BE2C (cell line): Measurements from ENCODE around the gene MRTFA.

ENCODE experiments used
- DNase-seq: peaks from one replicate; pipeline ENCODE4 v3.0.0-alpha.2; 2020
- H3K27me3 ChIP-seq: fragments of 250-450 bp; sonication (Bioruptor Pico); 2 replicates; pipeline ENCODE4 v1.5.1; 2020; ENCODE audit warnings: mild to moderate bottlenecking
- H3K36me3 ChIP-seq: fragments of 250-450 bp; sonication (Bioruptor Pico); 2 replicates; pipeline ENCODE4 v1.5.1; 2020; ENCODE audit warnings: mild to moderate bottlenecking
- H3K4me1 ChIP-seq: fragments of 250-450 bp; sonication (Bioruptor Pico); 2 replicates; pipeline ENCODE4 v1.5.1; 2020
- H3K4me3 ChIP-seq: 2 replicates; pipeline ENCODE4 v1.5.1; 2011; ENCODE audit warnings: low read depth, low read length
- H3K9me3 ChIP-seq: fragments of 250-450 bp; sonication (Bioruptor Pico); 2 replicates; pipeline ENCODE4 v1.5.1; 2020
- TF ChIP-seq, protein P1 (sequence below): IDR thresholded peaks from 2 replicates; pipeline ENCODE4 v1.5.1; 2012; ENCODE audit warnings: mild to moderate bottlenecking, low read depth, low read length

The MRTFA gene

DNA sequence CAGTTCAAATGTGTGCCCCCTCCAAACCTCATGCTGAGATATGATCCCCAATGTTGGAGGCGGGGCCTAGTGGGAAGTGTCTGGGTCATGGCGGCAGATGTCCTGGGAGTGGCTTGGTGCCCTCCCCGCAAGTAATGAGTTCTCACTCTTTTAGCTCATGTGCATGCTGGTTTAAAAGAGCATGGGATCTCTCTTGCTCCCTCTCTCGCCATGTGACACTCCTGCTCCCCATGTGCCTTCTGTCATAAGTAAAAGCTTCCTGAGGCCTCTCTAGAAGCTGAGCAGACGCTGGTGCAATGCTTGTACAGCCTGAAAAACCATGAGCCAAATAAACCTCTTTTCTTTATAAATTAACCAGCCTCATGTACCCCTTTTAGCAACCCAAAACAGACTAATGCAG lies 167.3 kb downstream of the MRTFA start:
- H3K36me3 ChIP-seq, result no peaks in the 10 kb centered on the region

GRCh38 chr22:40468616-40469015 lies 167.9 kb downstream of the MRTFA start:
- no peak for DNase-seq
- Histone ChIP-seq H3K9me3 (no peaks in the 10 kb centered on the region), H3K36me3 (no peaks in the 10 kb centered on the region), H3K4me3 (no peak overlapping the region), H3K4me1 (peaks cover 6% of the 10 kb centered on the region), H3K27me3 (no peaks in the 10 kb centered on the region)
- TF ChIP-seq, protein P1, sequence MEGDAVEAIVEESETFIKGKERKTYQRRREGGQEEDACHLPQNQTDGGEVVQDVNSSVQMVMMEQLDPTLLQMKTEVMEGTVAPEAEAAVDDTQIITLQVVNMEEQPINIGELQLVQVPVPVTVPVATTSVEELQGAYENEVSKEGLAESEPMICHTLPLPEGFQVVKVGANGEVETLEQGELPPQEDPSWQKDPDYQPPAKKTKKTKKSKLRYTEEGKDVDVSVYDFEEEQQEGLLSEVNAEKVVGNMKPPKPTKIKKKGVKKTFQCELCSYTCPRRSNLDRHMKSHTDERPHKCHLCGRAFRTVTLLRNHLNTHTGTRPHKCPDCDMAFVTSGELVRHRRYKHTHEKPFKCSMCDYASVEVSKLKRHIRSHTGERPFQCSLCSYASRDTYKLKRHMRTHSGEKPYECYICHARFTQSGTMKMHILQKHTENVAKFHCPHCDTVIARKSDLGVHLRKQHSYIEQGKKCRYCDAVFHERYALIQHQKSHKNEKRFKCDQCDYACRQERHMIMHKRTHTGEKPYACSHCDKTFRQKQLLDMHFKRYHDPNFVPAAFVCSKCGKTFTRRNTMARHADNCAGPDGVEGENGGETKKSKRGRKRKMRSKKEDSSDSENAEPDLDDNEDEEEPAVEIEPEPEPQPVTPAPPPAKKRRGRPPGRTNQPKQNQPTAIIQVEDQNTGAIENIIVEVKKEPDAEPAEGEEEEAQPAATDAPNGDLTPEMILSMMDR, result no peak

More for the DNA sequence above, 167.3 kb downstream of the MRTFA start:
- DNase-seq, result no peak
- Histone ChIP-seq H3K4me1 (peaks cover 6% of the 10 kb centered on the region), H3K4me3 (no peak overlapping the region), H3K9me3 (no peaks in the 10 kb centered on the region), H3K27me3 (no peaks in the 10 kb centered on the region)
- TF ChIP-seq, protein P1, result no peak

DNA sequence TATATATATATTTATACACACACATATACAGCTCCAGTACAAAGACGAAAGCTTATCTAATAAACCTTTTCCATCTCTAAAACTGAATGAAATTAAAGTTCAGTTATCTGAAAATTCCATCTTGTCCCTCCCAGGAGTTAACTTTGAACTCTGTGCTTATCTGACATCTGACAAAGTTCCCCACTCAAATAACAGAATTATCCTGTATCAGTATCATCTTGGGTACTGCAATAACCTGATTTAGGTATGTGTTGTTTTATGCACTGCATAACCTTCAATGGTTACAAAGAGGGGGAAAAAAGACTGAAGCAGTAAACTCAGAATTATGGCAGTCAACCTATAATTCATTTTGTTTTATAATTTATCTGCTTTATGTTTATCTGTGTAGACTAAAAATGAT lies 169.5 kb downstream of the MRTFA start:
- TF ChIP-seq, protein P1, result no peak
- Histone ChIP-seq H3K9me3 (no peaks in the 10 kb centered on the region), H3K4me1 (peaks cover 6% of the 10 kb centered on the region), H3K27me3 (no peaks in the 10 kb centered on the region), H3K36me3 (no peaks in the 10 kb centered on the region), H3K4me3 (no peak overlapping the region)
- DNase-seq, result no peak

GRCh38 chr22:40463683-40464082 lies 172.8 kb downstream of the MRTFA start:
- DNase-seq, result no peak
- TF ChIP-seq, protein P1, result no peak
- Histone ChIP-seq H3K4me3 (no peak overlapping the region), H3K9me3 (no peaks in the 10 kb centered on the region), H3K36me3 (no peaks in the 10 kb centered on the region), H3K27me3 (no peaks in the 10 kb centered on the region), H3K4me1 (peaks cover 6% of the 10 kb centered on the region)

DNA sequence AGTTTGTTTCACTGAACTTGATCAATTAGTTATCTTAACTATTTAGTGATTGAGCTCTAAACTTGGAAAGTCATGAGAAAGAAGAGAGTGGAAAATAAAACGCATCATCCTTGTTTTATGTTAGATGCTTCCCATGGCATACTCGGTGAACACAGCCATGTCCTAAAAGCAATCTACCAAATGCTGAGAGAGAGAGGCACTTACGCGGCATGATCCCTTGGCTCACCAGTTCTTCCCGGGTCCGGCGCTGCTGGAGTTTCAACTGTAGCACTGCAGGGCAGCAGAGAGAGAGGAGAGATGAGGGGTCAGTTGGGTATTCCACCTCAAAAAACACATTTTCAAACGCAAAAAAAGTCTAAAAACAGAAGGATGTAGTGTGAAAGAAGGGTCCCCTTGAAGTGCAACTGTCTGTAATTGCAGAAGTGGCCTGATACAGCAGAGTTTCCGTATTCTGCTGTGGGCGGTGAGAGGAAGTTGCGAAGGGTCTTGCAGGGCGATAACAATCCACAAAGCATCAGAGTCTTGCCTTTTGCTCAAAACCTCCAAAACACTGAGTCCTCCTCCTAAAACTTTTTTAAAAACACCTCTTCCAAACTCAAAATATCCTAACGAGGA lies 173.4 kb downstream of the MRTFA start:
- no peaks in the 10 kb centered on the region for H3K27me3 ChIP-seq
- TF ChIP-seq, protein P1, result no peak
- no peaks in the 10 kb centered on the region for H3K9me3 ChIP-seq
- peaks cover 6% of the 10 kb centered on the region for H3K4me1 ChIP-seq
- no peak for DNase-seq
- H3K4me3 ChIP-seq, result no peak overlapping the region
- H3K36me3 ChIP-seq, result no peaks in the 10 kb centered on the region

- no peak for DNase-seq
- Histone ChIP-seq H3K4me1 (peaks cover 5% of the 10 kb centered on the region), H3K9me3 (no peaks in the 10 kb centered on the region), H3K27me3 (no peaks in the 10 kb centered on the region), H3K4me3 (no peak overlapping the region), H3K36me3 (no peaks in the 10 kb centered on the region)
- TF ChIP-seq, protein P1, result no peak
Measured at GRCh38 chr22:40462195-40462984, 174.1 kb downstream of the MRTFA start.
